GM19193 (cell line): ENCODE results near the gene SMAP1.

Experiments
- POLR2A ChIP-seq: IDR thresholded peaks from 4 replicates; pipeline ENCODE4 v1.6.1; 2011; ENCODE audit not compliant: insufficient read depth, insufficient read length; ENCODE audit errors: extremely low read depth

SMAP1 gene

GRCh38 chr6:70706491-70707123 is 38.9 kb downstream of the SMAP1 start:
- TF ChIP-seq POLR2A: no peak

DNA sequence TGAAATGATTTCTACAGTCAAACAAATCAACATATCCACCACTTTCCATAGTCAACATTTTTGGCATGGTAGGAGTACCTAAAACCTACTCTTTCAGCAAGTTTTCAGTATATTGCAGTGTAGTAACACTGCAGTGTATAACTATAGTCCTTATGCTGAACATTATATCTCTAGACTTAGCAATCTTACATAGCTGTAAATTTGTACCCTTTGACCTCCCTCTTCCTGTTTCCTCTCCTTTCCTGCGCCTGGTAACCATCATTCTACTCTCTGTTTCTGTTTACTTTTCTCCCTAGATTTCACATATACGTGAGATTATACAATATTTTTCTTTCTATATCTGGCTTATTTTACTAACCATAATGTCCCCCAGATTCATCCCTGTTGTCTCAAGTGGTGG is 40.2 kb downstream of the SMAP1 start:
- TF ChIP-seq POLR2A: no peak

DNA sequence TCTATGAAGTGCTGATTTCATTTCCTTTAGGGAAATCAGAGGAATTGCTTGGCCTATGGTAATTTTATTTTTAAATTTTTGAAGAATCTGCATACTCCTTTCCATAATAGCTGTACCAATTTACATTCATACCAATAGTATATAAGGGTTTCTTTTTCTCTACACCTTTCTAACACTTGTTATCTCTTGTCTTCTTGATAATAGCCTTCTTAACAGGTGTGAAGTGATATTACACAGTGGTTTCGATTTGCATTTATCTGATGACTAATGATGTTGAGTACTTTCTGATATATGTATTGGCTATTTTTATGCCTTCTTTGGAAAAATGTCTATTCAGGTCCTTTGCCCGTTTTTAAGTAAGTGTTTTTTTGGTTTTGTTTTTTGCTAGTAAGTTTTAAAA is 40.8 kb downstream of the SMAP1 start:
- no peak for TF ChIP-seq POLR2A

DNA sequence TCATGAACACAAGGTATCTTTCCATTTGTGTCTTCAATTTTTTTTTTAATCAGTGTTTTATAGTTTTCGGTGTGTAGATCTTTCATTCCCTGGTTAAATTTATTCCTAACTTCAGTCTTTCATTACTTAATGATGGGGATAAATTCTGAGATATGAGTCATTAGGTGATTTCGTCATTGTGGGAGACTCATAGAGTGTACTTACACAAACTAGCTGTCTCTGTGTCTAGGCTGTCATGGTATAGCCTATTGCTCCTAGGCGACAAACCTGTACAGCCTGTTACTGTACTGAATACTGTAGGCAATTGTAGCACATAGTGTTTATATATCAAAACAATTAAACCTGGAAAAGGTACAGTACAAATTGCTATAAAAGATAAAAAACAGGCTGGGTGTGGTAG is 42.1 kb downstream of the SMAP1 start:
- no peak for TF ChIP-seq POLR2A

DNA sequence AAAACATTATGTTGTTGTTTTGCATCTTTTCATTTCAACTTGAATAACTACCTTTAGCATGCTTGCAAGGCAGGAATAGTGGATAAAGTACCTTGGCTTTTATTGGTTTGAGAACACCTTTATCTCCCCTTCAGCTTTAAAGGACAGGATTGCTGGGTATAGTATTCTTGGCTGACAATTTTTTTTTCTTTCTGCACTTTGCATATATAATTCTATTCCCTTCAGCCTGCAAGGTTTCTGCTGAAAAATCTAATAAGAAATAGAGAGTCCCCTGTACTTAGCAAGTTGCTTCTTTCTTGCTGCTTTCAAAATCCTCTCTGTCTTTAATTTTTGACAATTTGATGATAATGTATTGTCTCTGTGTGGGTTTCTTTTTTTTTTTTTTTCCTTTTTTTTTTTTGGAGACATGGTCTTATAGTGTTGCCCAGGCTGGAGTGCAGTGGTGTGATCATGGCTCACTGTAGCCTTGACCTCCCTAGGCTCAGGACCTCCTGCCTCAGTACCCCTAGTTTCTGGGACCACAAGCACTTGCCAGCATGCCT is 47.1 kb downstream of the SMAP1 start:
- TF ChIP-seq POLR2A: no peak

DNA sequence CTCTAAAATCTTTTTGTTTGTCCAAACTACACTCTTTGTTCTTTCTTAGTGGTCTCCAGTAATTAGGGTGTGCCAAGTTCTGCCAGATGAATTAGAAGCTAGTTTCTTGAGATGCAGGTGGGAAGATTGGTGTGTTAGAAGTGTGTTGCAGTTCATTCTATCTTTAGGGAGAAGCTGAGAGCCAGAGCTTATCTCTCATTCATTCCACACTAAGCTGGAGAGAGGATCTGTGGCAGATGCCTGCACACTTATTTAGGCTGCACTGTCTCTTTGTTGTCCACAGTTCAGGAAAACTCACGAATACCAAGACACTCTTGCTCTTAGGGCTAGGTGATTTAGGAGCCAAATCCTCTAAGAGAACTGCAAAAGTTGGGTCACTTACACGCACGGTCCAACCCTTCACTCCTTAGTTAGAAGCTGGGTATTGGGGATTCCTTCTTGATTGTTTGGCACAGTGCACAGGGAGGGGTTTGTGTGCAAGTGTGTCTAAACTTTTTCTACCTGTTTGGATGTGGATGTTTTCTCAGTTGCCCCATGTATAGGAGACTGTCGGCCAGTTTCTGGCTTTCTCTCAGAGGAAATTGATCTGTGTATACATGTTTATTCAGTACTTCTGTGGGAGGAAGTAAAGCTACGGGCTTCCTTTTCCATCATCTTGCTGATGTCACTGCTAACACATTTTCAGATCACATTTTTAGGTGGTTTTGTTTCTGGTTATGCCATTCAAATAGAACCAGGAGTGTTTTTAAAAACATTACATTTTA is 49.5 kb downstream of the SMAP1 start:
- TF ChIP-seq POLR2A: no peak

DNA sequence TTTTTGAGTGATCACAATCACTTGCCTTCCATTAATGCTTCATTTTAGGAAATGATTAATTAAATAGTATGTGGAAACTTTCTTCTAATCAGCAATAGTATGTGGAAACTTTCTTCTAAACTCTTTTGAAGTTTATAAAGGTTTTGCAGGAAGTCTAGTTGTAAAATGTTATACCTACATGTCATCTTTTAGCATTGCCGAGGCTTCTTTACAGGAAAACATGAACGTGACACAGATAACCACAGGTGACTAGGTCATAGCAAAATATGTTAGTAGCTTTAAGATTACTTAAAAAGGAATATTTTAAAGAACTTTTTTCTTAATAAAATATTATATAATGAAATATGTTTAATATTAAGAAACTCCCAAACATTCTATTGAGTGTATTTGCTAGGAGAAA is 56.8 kb downstream of the SMAP1 start:
- TF ChIP-seq POLR2A: no peak

GRCh38 chr6:70725817-70726415 is 58.2 kb downstream of the SMAP1 start:
- TF ChIP-seq POLR2A: no peak

GRCh38 chr6:70734381-70734780 is 66.7 kb downstream of the SMAP1 start:
- TF ChIP-seq POLR2A: no peak

DNA sequence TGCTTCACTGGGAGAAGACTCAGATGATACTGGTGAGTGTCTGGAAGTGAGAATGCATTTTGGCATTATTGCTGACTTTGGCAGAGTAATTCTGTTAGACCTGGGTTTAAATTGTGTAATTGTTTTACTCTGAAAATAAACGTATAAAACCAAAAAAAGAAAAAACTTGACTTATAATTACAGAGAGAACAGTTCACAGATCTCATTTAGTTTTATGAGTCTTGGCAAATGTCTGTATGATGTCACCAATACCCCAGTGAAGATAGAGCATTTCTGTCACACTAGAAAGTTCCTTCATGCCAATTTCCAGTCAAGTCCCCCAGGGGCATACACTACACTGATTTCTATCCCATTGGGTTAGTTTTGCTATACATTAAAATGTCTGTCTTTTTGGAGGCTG is 67.3 kb downstream of the SMAP1 start:
- TF ChIP-seq POLR2A: no peak

GRCh38 chr6:70735513-70735912 is 67.8 kb downstream of the SMAP1 start:
- TF ChIP-seq POLR2A: no peak

- TF ChIP-seq POLR2A: no peak
Observed at GRCh38 chr6:70738028-70738427, 70.3 kb downstream of the SMAP1 start.

GRCh38 chr6:70739534-70739933 is 71.9 kb downstream of the SMAP1 start:
- no peak for TF ChIP-seq POLR2A

- no peak for TF ChIP-seq POLR2A
Observed at GRCh38 chr6:70753870-70754380, 86.2 kb downstream of the SMAP1 start.

GRCh38 chr6:70758883-70759282 is 91.2 kb downstream of the SMAP1 start:
- TF ChIP-seq POLR2A: no peak
